TTC549 (cell line): ENCODE measurements around the gene TIPARP.
"Not testable (repeated sequence)": the region's sequence is repeated elsewhere in the genome, so short reads cannot be mapped to it uniquely, and the experiment has no call there.

ENCODE experiments used
- FAIRE-seq: peaks from 2 replicates; lab custom pipeline; 2012; peaks lifted over from hg19 to GRCh38; lab: Jason Lieb, UNC

Gene TIPARP

DNA sequence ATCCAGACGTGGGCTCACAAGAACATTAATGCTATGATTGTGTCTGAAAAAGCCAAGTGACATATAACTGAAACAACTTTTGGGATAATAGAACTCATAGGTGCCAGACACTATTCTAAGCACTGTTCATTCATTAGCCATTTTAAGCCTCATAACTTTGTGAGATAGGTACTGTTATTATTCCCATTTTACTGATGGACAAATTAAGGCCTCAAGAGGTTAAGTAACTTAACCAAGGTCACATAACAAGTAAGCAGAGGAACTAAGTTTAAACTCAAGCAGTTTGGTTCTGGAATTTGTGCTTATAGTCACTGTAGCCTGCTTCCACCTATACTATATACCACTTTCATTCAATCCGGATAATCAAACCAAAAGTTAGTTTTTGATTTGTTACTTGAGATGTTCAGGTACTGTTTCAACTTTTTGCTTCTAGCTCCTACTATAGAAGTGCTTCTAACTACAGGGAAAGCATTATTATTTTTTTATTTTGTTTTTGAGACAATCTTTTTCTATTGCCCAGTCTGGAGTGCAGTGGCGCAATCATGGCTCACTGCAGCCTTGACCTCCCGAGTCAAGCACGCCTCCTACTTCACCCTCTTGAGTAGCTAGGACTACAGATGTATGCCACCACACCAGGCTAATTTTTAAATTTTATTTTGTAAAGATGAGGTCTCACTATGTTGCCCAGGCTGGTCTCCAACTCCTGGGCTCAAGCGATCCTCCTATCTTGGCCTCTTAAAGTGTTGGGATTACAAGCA is 41.9 kb downstream of the TIPARP start:
- no peak for FAIRE-seq

DNA sequence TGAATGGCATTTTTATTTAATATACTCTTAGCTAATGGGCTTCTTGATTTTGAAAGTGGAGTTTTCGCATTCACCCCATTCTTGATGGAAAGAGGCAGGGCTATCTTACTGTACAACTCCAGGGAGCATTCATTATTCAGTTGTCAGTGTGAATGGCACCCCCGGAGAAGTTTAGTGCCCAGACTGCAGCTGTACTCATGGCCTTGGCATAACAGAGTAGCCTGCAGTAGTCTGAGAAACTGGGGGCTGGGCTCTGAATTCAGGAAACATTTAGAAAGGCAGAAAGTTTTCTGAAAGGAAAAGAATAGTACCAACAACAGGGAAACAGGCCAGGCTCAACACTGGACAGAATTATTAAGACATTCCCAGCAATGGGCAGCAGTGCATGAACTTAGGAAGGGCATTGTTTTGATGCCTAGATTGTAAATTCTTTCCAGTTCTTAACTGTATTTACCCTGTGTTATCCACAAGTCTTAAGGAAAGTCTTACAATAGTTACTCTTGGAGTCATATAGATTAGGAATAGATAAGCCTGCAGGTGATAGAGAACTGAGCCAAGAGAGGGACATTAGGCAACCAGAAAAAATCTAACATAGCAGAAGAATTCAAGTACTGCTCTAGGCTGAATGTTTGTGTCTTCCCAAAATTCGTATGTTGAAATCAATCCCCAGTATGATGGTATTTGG is 44.4 kb downstream of the TIPARP start:
- FAIRE-seq = no peak

DNA sequence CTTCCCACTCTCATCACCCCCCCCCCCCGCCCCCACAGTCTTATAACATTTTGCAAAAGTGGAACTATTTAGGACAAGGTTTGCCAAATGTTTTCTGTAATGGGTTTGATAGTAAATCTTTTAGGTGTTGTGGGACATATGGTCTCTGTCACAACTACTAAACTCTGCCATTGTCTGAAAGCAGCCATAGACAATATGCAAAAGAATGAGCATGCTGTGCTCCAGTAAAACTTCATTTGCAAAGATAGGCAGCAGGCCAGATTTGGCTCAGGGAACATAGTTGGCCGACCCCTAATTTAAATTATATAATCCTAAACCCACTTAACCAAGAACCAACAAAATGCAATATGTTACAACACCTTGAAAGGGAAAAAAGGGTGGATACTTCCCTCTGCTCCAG is 46.4 kb downstream of the TIPARP start:
- no peak for FAIRE-seq

DNA sequence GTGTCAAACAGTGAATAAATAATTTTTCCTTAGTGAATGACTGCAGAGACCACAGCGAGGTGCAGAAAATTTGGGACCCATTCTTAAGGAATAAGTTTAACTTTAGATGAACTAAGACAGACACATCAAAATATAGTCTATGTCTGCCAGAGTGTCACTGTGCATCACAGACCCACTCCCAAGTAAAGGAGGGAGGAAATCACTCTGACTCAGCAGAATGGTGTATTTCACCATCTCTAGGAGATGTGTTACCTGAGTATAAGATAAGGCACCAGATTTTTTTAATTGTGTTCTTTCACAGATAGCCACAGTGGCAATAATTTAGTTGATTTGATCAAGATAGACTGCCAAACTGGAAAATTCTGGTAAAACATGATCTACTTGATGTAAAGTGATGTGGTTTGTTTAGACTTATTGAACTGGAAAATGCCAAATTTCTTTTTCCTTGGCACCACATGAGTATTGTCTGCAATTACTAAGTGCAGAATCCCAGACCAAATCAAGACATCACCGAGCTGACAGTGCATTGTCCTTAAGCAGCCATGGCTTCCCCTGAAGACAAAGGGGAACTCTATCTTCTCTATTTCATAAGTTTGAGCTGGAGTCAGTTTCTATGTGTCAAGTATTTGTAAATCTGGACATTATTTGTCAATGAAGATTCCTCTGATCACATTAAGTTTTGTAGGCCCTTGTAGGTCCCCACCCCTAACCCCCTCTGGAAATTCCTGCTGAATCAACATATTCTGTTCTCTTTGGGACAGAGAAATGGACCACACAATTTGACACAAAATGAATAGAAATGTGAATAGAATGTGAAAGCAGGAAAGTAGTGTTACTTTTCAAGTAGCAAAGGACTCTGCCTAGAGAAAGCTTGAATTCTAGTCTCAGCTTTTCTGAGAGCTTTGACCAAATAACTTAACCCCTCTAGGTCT is 47.6 kb downstream of the TIPARP start:
- no peak for FAIRE-seq

GRCh38 chr3:156723182-156723619 is 48.8 kb downstream of the TIPARP start:
- FAIRE-seq = no peak

DNA sequence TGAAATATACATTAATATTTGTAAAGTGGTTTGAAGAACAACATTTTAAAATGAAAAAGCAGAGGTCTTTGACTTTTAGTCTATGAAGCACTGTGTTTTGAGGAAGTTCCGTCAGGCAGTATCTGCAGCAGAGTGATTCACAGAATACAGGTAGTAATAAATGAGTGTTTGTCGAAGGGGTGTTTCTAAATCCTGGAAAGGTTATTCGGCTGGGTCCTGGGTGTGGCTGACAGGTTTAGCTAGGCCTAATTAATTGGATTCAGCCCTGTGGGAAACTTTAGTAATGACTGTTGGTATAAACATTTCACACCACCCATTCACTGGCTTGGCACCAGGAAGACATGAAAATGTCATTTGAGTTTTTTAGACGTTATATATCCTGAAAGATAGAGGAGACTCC is 51.3 kb downstream of the TIPARP start:
- no peak for FAIRE-seq

DNA sequence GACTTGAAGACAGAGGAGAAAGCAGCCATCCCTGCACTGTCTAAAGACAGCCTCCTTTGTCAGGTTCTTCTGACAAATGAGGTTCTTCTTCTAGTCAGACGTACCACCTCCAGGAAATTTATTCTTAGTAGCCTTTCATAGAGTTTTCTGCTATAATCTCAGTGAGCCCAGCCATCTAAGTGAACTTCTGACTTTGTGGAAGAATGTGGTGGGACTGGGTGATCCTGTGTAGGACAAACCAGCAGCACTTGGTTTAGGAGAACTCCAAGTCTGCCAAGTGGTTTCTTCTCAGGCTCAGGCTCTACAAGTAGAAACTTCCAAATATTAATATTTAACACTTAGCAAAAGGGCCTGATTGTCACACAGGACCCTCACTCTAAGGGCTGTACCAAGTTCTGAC is 52.1 kb downstream of the TIPARP start:
- no peak for FAIRE-seq

- FAIRE-seq = no peak
These were observed 53.3 kb downstream of the TIPARP start for GRCh38 chr3:156727519-156728205.

DNA sequence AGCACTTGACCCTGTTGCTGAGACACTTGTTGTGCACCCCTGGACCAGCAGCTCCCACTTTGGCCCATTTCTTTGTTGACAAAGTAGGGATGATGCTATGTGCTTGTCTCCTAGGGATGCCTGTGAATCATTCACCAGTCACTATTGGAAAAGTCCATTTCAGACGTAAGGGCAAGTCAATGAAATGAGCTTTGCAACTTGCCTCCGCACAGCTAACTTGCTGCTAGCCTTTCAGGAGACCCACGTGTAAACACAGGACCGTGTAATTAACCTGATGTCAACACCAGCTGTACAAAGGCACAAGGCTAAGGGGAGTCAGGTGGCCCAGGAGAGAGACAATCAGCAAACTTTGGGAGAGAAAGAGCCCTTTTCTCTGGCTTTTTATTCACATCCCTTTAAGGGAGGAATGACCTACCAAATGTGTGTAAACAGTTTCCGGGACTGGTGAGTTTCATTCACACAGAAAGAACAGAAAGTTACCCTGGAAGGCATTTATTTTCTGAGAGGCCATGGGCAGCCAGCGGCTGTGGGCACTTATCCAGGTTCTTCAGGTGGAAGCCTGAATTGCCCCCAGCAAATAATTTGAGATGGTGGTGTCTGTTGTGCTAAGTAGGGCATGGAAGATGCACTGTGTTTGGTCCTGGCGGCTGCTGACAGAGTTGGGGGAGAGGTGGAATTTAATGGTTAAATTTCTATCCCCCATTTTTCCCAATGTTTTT is 54.0 kb downstream of the TIPARP start:
- FAIRE-seq = no peak

DNA sequence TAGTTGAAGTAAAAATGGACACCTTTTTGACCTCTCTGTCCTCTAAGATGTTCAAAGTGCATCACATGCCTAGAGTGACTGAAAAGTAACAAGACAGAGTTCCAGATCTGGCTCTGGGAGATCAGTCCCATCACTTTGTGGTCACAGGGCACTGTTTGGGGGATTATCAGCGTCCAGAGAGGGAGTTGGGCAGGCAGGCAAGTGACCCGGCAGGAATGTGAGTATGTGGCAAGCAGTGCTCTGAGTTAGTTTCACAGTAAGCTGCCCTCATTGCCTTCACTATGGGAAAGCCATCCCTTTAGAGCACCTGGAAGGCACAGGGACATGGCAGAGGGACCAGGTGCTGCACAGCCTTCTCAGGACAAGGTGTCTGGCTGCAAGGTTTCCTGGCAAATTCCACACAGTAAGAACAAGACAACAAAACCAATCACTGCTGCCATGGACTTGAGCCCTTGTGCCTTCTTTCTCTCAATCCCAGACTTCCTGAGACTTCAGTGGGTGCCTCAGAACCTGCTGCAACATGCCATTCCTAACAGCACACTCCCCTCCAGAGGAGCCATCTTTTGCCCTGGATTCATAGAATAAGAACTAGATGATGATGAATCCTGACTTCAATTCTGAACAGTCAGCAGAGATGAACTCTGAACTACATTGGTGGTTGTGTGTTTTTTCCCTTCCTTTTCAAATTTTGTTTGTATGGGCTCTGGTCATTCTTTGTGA is 55.2 kb downstream of the TIPARP start:
- FAIRE-seq = no peak

DNA sequence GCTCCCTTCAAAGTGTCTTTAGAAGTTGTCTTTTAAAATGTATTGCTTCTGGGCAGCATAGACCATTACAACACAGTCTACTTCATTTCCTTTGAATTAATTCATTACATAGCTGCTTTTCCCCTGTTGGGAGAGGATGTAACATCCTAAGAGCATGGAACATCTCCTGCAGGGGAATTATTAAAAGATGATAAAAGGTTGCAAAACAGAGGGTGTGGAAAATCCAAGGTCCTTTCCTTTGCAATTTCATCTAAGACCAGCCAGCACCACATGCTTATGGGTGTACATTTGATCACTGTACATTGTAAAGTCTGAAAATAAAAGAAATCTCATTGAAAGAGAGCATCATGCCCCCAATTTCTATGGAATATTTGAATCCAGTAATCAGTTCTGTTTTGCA is 57.4 kb downstream of the TIPARP start:
- FAIRE-seq = no peak

DNA sequence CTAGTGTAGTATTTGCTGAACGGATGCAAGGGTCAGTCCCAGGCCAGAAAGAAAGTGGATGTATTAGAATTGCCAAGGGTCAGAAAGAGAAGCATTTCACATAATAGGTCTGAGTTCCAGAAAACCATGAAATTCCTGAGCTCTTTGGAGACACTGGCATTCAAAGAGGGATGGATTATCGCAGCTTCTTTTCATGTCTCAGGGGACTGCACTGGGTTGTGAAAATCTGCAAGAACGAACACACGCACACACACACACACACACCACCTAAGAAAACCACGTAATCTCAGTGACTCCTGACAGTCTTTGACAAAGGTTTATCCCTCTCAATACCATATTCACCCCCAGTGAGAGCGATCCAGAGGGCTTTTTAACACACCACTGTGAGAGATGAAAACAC is 57.9 kb downstream of the TIPARP start:
- FAIRE-seq = no peak

DNA sequence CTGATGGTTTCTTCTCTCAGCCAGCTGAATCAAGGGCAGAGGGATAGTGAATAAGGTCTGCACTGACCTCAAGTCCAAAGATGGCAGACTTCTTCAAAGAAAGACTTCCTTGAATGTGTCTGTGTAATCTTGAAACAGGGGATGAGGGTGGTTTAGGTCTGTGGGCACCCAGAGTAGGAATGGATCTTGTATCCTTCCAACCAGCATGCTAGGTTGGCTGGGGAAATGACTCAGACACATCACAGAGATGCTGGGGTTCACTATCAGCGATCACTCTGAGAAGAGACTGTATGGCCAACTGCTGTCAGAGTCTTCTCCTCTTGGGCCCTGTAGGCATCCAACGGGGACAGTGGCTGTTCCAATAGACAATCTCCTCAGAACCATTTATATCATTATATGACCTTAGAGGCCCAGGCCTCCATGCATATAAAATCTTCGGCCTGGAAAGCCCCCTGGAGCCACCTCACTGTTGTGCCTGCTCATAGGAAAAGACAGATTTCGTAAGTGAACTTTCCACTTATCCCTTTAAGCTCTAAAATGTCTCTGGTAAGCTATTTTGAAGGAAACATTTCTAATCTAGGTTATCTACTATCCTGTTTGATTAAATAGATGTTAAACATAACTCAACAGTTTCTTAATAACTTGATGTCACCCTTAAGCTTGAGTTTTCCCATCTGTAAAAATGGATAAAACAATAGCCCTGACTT is 58.5 kb downstream of the TIPARP start:
- FAIRE-seq = no peak

DNA sequence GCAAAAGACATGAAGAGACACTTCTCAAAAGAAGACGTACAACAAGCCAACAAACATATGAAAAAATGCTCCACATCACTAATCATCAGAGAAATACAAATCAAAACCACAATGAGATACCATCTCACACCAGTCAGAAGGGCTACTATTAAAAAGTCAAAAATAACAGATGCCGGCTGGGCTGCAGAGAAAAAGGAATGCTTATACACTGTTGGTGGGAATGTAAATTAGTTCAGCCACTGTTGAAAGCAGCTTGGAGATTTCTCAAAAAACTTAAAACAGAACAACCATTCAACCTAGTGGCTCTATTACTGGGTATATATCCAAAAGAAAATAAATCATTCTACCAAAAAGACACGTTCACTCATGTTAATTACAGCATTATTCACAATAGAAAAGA is 60.3 kb downstream of the TIPARP start:
- not testable (repeated sequence) for FAIRE-seq

- no peak for FAIRE-seq
These were observed 61.1 kb downstream of the TIPARP start for GRCh38 chr3:156735471-156735870.

GRCh38 chr3:156737049-156737448 is 62.7 kb downstream of the TIPARP start:
- FAIRE-seq = not testable (repeated sequence)

- no peak for FAIRE-seq
These were observed 63.9 kb downstream of the TIPARP start for GRCh38 chr3:156738251-156738650.

DNA sequence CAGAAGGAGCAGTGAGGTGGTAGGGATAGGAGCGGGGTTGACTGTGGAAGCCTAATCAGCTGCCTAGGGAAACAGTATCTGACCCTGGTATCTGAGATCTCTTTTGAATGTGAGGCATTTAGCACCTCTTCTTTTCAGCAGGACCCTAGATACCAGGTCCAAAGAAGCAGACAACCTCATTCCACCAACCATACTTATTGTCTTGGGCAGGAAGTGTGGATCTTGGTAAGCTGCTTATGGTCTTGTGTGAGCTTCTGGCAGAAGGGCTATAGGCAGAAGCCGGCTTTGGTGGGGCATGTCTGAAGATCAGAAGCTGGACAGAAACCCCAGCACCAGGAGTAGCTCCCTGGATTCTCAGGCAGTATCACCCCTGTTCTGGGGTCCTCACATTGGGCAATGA is 65.6 kb downstream of the TIPARP start:
- FAIRE-seq = no peak

DNA sequence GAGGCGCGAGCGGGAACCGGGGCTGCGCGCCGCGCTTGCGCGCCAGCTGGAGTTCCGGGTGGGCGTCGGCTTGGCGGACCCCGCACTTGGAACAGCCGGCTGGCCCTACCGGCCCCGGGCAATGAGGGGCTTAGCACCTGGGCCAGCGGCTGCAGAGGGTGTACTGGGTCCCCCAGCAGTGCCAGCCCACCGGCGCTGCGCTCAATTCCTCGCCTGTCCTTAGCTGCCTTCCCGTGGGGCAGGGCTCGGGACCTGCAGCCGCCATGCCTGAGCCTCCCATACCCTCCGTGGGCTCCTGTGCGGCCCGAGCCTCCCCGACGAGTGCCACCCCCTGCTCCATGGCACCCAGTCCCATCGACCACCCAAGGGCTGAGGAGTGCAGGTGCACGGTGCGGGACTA is 66.2 kb downstream of the TIPARP start:
- FAIRE-seq = not testable (repeated sequence)

DNA sequence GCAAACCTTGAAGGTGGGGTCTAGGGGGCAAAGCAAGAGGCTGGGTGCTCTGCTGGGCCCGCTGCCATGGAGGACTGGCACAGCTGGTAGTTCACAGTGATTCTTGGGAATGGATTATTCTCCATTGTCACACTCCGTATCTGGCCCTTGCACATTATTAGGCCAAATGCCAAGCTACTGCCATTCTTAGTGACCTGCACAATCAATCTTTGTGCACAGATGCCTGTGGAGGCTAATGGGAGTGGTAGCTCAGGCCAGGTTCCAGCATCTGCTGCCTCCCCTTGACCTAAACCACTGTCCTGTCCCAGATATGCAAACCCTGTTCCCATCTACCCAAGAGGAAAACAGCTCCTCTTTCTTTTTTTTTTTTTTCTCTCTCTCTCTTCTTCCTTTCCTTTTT is 67.5 kb downstream of the TIPARP start:
- no peak for FAIRE-seq
